ENCODE data around the gene NCKAP5. TPM values are rescaled to one million over a fixed set of nuclear protein-coding genes. Genes with fewer than 3 reads are reported as not detected.

NCKAP5 gene
- total RNA-seq, 2 experiments from 2014 or later = not detected

DNA sequence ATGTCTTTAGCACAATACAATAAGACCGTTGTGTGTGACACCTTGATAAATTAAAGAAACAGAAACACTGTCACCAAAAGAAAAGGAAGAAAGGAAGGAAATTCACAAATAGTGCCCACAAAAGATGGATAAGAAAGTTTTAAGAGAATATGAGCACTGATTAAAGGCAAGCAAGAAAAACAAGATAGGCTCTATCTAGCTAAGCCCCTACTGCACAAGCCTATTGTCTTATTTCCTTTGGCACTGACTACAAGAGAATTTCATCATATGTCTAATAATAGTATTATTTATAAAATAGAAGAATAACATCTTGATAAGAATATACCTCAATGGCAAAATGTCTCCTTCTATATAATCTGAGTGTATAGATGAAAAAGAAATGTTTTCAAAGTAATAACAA, 335.7 kb downstream of the NCKAP5 start:
- H3K9me3 Mint-ChIP-seq = peaks cover 3% of the 10 kb centered on the region
- no peaks in the 10 kb centered on the region for H3K27me3 Mint-ChIP-seq
- intact Hi-C loops (cut with micrococcal nuclease) = no loop called here
- DNase-seq = no peak
- TF ChIP-seq, protein P1, sequence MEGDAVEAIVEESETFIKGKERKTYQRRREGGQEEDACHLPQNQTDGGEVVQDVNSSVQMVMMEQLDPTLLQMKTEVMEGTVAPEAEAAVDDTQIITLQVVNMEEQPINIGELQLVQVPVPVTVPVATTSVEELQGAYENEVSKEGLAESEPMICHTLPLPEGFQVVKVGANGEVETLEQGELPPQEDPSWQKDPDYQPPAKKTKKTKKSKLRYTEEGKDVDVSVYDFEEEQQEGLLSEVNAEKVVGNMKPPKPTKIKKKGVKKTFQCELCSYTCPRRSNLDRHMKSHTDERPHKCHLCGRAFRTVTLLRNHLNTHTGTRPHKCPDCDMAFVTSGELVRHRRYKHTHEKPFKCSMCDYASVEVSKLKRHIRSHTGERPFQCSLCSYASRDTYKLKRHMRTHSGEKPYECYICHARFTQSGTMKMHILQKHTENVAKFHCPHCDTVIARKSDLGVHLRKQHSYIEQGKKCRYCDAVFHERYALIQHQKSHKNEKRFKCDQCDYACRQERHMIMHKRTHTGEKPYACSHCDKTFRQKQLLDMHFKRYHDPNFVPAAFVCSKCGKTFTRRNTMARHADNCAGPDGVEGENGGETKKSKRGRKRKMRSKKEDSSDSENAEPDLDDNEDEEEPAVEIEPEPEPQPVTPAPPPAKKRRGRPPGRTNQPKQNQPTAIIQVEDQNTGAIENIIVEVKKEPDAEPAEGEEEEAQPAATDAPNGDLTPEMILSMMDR (IDR thresholded peaks at IDR 0.05) = no peak
- H3K27ac Mint-ChIP-seq = no peak overlapping the region
- H3K4me1 Mint-ChIP-seq (ENCODE audit: low read depth) = no peaks in the 10 kb centered on the region
- CTCF ChIA-PET = no interaction called here
- H3K36me3 Mint-ChIP-seq (ENCODE audit: low read depth) = no peaks in the 10 kb centered on the region
- POLR2A ChIA-PET = no interaction called here
- H3K4me3 Mint-ChIP-seq = no peak overlapping the region
- ATAC-seq = no peak

DNA sequence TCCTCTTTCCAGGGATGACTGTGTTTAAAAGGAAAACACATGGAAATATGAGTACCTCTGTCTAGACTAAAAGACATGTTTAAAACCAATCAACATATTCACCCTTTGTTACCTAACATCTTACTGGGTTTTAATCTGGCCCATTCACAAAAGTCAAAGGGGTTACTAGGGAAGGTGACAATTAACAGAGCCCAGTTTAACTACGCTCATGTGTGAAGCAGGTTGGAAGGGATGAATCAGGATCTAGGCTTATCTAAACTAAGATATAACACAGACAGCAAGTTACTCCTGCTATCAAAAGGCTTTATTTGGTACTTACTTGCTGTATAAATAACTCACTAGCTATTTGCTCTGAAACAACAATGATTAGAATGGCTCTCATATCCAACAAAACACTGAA, 337.0 kb downstream of the NCKAP5 start:
- no peaks in the 10 kb centered on the region for H3K27me3 Mint-ChIP-seq
- H3K36me3 Mint-ChIP-seq (ENCODE audit: low read depth) = no peaks in the 10 kb centered on the region
- intact Hi-C loops (cut with micrococcal nuclease) = no loop called here
- H3K27ac Mint-ChIP-seq = no peak overlapping the region
- ChIA-PET POLR2A (no interaction called here), CTCF (no interaction called here)
- peaks cover 3% of the 10 kb centered on the region for H3K9me3 Mint-ChIP-seq
- ATAC-seq (no peak), DNase-seq (no peak)
- H3K4me1 Mint-ChIP-seq (ENCODE audit: low read depth) = no peaks in the 10 kb centered on the region
- TF ChIP-seq, protein P1 (IDR thresholded peaks at IDR 0.05) = no peak
- H3K4me3 Mint-ChIP-seq = no peak overlapping the region

DNA sequence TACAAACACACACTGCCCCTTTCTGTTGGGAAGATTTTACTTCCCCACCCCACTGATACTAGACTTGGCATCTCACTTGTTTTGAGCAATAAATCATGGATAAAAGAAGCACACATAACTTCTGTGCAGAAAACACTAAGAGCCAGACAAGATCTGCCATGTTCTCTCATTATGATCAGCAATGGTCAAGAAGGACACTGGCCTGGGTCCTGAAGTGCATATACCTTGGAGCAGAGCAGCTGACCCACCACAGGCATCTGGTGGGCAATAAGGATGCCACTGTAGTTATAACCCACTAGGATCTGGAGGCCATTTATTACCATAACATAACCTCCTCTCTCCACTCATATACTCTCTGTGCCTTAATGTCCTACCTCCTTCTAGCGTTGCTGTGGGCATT, 338.3 kb downstream of the NCKAP5 start:
- H3K27me3 Mint-ChIP-seq = no peaks in the 10 kb centered on the region
- peaks cover 3% of the 10 kb centered on the region for H3K9me3 Mint-ChIP-seq
- H3K36me3 Mint-ChIP-seq (ENCODE audit: low read depth) = no peaks in the 10 kb centered on the region
- ATAC-seq = no peak
- TF ChIP-seq, protein P1 (IDR thresholded peaks at IDR 0.05) = no peak
- ChIA-PET POLR2A (no interaction called here), CTCF (no interaction called here)
- no peak overlapping the region for H3K4me3 Mint-ChIP-seq
- intact Hi-C loops (cut with micrococcal nuclease) = no loop called here
- H3K4me1 Mint-ChIP-seq (ENCODE audit: low read depth) = no peaks in the 10 kb centered on the region
- no peak overlapping the region for H3K27ac Mint-ChIP-seq
- DNase-seq = no peak

DNA sequence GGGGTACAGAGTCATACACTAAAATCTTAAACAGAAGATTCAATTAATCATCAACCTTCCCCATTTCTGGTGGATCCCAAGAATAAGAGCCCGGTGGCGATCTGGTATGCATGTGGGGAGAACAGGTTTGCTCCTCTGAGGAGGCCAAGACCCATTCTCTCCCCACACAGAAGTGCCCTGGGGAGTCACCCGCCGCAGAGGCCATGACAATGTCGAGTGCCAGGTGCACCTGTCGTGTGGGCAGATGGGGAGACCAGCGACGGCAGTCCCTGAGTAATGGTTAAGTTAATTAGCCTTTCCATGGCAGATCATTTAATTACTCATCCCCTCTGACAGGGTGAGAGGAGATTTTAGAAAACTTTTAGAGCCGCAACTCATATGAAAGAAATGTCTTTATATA, 345.0 kb downstream of the NCKAP5 start:
- CTCF ChIA-PET = no interaction called here

DNA sequence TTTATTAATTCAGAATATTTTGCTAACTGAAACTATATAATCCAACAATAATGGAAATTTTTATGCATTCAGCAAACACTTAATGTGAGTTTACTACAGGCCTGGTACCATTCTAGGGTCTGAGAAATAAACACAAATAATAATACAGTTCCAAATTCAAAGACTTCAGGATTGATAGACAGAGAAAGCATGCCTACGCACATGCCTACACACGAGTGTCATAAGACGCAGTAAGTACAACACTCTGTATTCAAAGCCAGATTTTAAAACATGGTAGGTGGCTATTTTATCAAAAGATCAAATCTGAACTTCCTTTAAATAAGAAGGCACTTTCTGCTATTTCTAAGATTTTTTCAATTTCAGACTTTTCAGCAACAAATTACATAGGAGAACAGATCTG, 346.9 kb downstream of the NCKAP5 start:
- Mint-ChIP-seq H3K4me1 (ENCODE audit: low read depth) (no peaks in the 10 kb centered on the region), H3K27ac (no peak overlapping the region), H3K9me3 (no peaks in the 10 kb centered on the region), H3K4me3 (no peak overlapping the region), H3K36me3 (ENCODE audit: low read depth) (no peaks in the 10 kb centered on the region), H3K27me3 (no peaks in the 10 kb centered on the region)
- ChIA-PET POLR2A (no interaction called here), CTCF (no interaction called here)
- DNase-seq (no peak), ATAC-seq (no peak)
- TF ChIP-seq, protein P1 (IDR thresholded peaks at IDR 0.05) = no peak
- intact Hi-C loops (cut with micrococcal nuclease) = no loop called here

More for the DNA sequence above, 345.0 kb downstream of the NCKAP5 start:
- Mint-ChIP-seq H3K4me3 (no peak overlapping the region), H3K36me3 (ENCODE audit: low read depth) (no peaks in the 10 kb centered on the region), H3K4me1 (ENCODE audit: low read depth) (no peaks in the 10 kb centered on the region), H3K27ac (no peak overlapping the region), H3K9me3 (peaks cover 2% of the 10 kb centered on the region), H3K27me3 (no peaks in the 10 kb centered on the region)
- intact Hi-C loops (cut with micrococcal nuclease) = no loop called here
- POLR2A ChIA-PET = no interaction called here
- DNase-seq (no peak), ATAC-seq (no peak)
- TF ChIP-seq, protein P1 (IDR thresholded peaks at IDR 0.05) = no peak
